Activated T-cell treated with anti-CD3 and anti-CD28 coated beads for 48 hours (primary cell): Measurements from ENCODE around the gene QRFP.
A peak's percentile ranks its signal among the peaks of the same experiment; 100 is the strongest.

Experiments
- DNase-seq: peaks from one replicate; pipeline ENCODE4 v3.0.0-alpha.2; 2020; ENCODE audit warnings: low read depth

The QRFP gene, protein sequence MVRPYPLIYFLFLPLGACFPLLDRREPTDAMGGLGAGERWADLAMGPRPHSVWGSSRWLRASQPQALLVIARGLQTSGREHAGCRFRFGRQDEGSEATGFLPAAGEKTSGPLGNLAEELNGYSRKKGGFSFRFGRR

DNA sequence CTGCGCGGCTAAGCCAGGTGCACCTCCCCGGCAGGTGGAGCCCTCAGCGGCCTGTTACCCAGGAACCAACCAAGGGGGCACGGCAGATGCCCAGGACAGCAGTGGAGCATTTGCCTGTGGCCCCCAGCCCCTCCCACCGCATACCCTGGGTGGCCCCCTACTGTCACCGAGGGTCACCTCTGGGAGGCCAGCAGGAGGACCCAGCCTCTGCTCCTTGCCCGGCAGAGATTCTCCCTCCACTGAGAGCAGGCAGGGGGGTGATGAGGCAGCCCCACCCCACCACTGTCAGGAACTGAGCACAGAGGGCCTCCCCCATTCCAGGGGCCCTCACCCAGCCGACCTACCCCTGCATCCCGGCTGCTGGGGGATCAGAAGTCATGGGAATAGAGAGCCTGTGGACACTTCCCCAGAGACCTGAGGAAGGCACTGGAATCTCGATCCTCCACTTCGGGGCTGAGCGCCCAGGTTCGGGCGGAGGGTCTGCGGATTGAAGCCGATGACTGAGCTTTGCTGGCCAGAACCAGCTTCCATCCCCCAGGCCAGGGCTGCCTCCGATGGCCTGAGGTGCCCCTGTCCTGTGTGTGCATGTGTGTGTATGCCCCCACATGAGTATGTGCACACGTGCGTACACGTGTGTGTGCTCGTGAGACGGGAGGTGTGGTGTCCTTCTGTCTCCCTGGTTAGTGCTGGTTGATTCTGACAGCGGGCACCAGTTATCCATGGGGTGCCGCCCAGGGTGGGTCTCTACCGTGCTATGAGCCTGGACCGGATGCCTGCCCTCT is at the start of gene QRFP:
Gene QRFP, minus strand, starts transcription at position 580 of the 782 bp plus-strand sequence. CDS start 2,974 bp downstream, outside the sequence.
- no peak for DNase-seq

- no peak for DNase-seq
Observed at GRCh38 chr9:130945173-130945572, 48.6 kb upstream of the QRFP start.

GRCh38 chr9:130944510-130945058 is 48.0 kb upstream of the QRFP start:
- no peak for DNase-seq

GRCh38 chr9:130943777-130944176 is 47.2 kb upstream of the QRFP start:
- DNase-seq: no peak

- DNase-seq: no peak
Observed at GRCh38 chr9:130943221-130943620, 46.6 kb upstream of the QRFP start.

- no peak for DNase-seq
Observed at GRCh38 chr9:130942679-130943078, 46.1 kb upstream of the QRFP start.

GRCh38 chr9:130942084-130942483 is 45.5 kb upstream of the QRFP start:
- no peak for DNase-seq

DNA sequence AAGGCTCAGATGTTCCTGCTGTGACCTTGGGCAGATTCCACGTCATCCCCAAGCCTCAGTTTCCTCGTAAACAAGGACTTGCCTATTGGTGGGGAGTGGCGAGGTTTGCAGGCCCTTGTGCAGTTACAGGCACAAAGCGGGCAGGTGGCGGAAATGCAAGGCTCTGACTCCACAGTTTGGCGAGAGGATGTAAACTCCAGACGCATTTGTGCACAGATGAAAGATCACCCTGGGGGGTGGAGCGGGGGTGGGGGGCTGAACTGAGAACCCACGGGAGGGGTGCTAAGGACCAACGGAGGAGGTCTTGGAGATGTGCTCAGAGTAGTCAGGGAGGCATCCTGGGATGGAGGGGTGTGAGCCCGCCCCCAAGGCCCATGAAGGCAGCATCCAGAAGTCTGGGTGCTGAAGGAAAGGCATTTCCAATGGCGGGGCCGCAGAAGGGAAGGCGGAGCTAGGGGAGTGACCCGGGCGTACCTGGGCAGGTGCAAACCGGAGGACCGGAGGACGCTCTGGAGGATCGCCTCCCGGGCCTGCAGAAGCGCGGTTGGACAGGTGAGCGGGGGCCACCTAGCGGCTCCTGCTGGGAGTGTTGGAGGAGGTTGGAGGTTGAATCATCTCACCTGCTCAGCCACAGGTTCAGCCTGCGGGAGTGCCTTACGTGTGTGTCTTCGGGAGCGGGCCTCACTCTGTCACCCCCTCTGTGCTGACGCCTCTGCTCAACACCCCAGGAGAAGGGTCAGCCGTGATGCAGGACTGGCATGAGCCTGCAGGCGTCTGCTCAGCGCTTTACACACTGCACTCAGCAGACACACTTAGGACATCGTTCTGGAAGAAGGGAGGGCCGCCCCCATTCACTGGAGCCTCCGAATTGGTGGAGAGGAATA is 44.3 kb upstream of the QRFP start:
- DNase-seq: peak; percentile 71

- no peak for DNase-seq
Observed at GRCh38 chr9:130940027-130940549, 43.5 kb upstream of the QRFP start.

DNA sequence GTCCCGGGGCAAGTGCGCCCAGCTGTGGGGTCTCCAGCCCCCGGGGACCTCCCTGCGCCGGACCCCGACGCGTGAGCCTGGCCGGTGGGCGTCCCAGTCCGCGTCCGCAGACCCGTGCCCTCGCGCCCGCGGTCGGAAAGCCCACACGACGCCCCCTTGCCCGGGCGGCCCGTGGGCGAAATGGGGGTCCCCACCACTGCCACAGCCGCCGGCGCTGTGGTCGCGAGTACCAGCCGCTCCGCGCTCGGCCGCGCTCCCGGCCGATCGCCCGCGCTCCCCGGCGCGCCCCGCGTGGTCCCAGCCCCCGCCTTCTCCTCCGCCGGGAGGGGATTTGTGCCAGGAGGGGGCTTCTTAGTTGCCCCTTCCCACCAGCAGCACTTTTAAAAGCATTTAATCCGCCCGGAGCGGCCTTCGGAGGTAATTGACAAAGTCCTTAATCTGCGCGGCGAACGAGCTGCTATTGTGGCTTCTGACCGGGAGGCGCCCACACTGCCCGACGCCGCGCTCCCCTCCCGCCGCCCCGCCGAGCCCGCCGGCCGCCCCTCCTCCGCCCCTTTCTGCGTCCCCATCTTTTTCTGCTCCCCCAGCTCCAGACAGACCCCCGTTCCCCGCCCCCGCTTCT is 42.9 kb upstream of the QRFP start:
- DNase-seq: no peak

GRCh38 chr9:130938652-130939404 is 42.2 kb upstream of the QRFP start, which contains the start of gene FIBCD1:
FIBCD1 (minus strand) TSS chr9:130939247; CDS start chr9:130938607, 640 bp downstream.
- peak; percentile 15 for DNase-seq

GRCh38 chr9:130938184-130938651 is 41.6 kb upstream of the QRFP start:
- no peak for DNase-seq

GRCh38 chr9:130937146-130938076 is 40.8 kb upstream of the QRFP start:
- no peak for DNase-seq

DNA sequence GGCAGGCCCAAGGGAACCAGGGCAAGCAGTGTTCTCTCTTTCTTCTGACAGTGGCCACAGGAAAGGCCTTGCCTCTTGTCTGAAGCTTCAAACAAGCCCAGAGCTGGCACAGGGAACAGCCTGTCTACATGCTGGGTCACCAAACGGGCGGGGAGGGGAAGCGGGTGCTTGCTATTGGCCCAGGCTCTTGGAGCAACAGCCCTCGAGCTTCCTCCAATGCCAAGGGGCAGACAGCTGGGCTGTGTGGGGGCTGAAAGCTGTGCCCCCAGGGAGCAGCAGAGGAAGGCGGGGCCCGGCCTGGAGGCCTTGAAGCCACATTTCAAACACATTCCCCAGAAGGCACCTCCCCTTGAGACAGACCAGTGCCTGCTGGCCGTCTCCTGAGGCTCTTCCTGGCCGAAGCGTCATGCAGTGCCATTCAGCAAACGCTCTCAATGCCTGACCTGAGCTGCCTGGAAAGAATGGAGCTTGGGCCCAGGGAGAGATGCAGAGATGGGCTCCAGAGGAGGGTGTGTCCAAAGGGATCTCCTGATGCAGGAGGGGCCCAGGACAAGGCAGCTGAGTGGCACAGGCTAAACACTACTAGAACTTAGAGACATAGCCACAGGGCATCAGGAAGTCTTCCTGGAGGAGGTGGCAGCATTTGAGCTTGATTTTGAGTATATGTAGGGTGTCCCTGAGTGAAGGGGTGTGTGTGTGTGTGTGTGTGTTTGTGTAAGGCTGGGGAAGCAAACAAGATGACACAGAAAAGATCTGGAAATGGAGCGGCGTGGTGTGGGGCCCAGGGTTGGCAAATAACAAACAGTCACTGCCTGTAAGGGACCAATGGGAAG is 39.9 kb upstream of the QRFP start:
- DNase-seq: no peak

DNA sequence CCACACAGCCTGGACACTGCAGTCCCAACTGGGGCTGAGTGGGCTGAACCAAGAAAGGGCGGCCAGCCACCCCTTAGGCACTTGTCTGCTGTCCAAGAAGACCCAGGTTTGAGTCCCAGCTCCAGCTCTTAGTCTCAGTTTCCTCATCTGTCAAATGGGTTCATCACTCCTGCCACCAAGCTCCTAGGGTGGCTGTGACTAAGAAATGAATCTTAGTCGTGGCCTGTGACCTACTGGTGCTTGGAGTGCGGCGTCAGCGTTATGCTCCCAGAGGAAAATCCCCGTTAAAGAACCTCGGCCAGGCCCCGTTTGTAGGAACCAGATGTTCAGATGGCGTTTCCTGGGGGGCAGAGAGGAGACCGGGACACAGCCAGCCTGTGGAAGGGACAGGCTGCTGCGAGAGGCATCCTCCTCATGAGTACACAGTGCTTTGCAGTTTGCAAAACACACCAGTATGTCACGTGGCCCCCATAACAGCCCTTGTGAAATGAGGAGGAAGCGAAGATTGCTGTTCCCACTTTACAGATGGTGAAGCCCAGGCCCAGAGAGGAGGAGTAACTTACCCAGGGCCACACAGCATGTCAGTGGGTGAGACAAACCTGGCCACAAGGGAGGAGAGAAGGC is 39.1 kb upstream of the QRFP start:
- no peak for DNase-seq

- DNase-seq: no peak
Observed at GRCh38 chr9:130934702-130935647, 38.4 kb upstream of the QRFP start.

DNA sequence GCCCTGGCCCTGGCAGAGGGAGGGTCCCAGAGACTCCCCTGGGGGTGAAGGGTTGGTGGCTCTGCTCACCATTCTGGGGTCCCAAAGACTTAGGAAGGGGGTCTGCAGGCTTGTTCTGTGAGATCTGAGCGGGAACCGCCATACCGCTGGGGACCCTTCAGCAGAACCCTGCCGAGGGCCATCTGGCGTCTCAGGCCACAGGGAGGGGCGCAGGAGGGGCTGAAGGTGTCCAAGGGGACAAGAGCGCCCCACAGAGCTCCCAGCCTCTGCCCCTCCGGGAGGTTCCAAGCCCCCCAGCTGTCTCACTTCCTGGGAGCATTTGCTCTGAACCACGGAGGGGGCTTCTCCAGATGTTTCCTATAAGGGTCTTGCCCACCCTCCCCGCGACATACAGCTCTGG is 37.6 kb upstream of the QRFP start:
- no peak for DNase-seq
